ENCODE measurements around the gene SHISAL1. TPM values are rescaled to one million over a fixed set of nuclear protein-coding genes. Genes with fewer than 3 reads are reported as not detected.

The SHISAL1 gene
- polyA plus RNA-seq, 1 donor (not counting 4 experiments of a cell fraction or from before 2014, with no cell fraction given), result 0.24 TPM

GRCh38 chr22:44225091-44225689 lies 87.6 kb downstream of the SHISAL1 start:
- no peaks in the 10 kb centered on the region for H3K36me3 ChIP-seq (ENCODE audit: control insufficient read depth in 2 of 2, extremely low read depth in 1 of 2, insufficient read depth in 2 of 2, low read length in 2 of 2)
- dilution Hi-C loops (cut with MboI; ENCODE audit: extremely low pct_ligation_motif_present, low sequenced_read_pairs), result no loop called here

GRCh38 chr22:44224166-44224565 lies 88.6 kb downstream of the SHISAL1 start:
- H3K9me3 ChIP-seq (ENCODE audit: control insufficient read depth, low read depth, low read length), result peaks cover 4% of the 10 kb centered on the region
- dilution Hi-C loops (cut with MboI; ENCODE audit: extremely low pct_ligation_motif_present, low sequenced_read_pairs), result no loop called here
- no peak overlapping the region for H2AFZ ChIP-seq (ENCODE audit: control insufficient read depth, low read length)
- no peaks in the 10 kb centered on the region for H4K20me1 ChIP-seq (ENCODE audit: control insufficient read depth, extremely low read depth, insufficient read depth, low read length)
- H3K27me3 ChIP-seq (ENCODE audit: control insufficient read depth, extremely low read depth, insufficient read depth, low read length), result peaks cover 19% of the 10 kb centered on the region
- no peak overlapping the region for H3K27ac ChIP-seq (ENCODE audit: control insufficient read depth, insufficient read depth, low read length)
- FAIRE-seq (peak; percentile 79), DNase-seq (ENCODE audit: low read depth, low spot score) (peak; percentile 7)
- no peaks in the 10 kb centered on the region for H3K9me1 ChIP-seq (ENCODE audit: control insufficient read depth, extremely low read depth, insufficient read depth, low read length)
- H3K4me3 ChIP-seq (ENCODE audit: control insufficient read depth in 2 of 3, extremely low read depth in 1 of 3, insufficient read depth in 2 of 3, low read depth in 1 of 3, low read length in 3 of 3), result no peak overlapping the region
- H3K9ac ChIP-seq (ENCODE audit: control insufficient read depth, extremely low read depth, insufficient read depth, low read length), result no peak overlapping the region
- peaks cover 4% of the 10 kb centered on the region for H3K4me1 ChIP-seq (ENCODE audit: control insufficient read depth, extremely low read depth, insufficient read depth, low read length)
- peak overlapping the region; percentile 37 for H3K4me2 ChIP-seq (ENCODE audit: control insufficient read depth, extremely low read depth, insufficient read depth, low read depth, low read length)
- H3K79me2 ChIP-seq (ENCODE audit: control insufficient read depth, insufficient read depth, low read length), result no peaks in the 10 kb centered on the region
- no peak for TF ChIP-seq CTCF (optimal IDR thresholded peaks at IDR 0.05 in 1 of 3, IDR thresholded peaks at IDR 0.05 in 1 of 3, conservative IDR thresholded peaks at IDR 0.05 in 1 of 3; ENCODE audit: extremely low read depth in 1 of 3, insufficient read depth in 2 of 3, low read length in 3 of 3)
- TF ChIP-seq EZH2 (IDR thresholded peaks at IDR 0.05; ENCODE audit: low read length), result no peak
- H3K36me3 ChIP-seq (ENCODE audit: control insufficient read depth in 2 of 2, extremely low read depth in 1 of 2, insufficient read depth in 2 of 2, low read length in 2 of 2), result no peaks in the 10 kb centered on the region

More at GRCh38 chr22:44225091-44225689, 87.6 kb downstream of the SHISAL1 start:
- H3K9me3 ChIP-seq (ENCODE audit: control insufficient read depth, low read depth, low read length), result peaks cover 4% of the 10 kb centered on the region
- H3K9ac ChIP-seq (ENCODE audit: control insufficient read depth, extremely low read depth, insufficient read depth, low read length), result no peak overlapping the region
- no peak for DNase-seq (ENCODE audit: low read depth, low spot score)
- H3K27me3 ChIP-seq (ENCODE audit: control insufficient read depth, extremely low read depth, insufficient read depth, low read length), result peaks cover 14% of the 10 kb centered on the region
- no peak for TF ChIP-seq CTCF (optimal IDR thresholded peaks at IDR 0.05 in 1 of 3, IDR thresholded peaks at IDR 0.05 in 1 of 3, conservative IDR thresholded peaks at IDR 0.05 in 1 of 3; ENCODE audit: extremely low read depth in 1 of 3, insufficient read depth in 2 of 3, low read length in 3 of 3)
- no peak for TF ChIP-seq EZH2 (IDR thresholded peaks at IDR 0.05; ENCODE audit: low read length)
- no peak overlapping the region for H3K27ac ChIP-seq (ENCODE audit: control insufficient read depth, insufficient read depth, low read length)
- H3K79me2 ChIP-seq (ENCODE audit: control insufficient read depth, insufficient read depth, low read length), result no peaks in the 10 kb centered on the region
- FAIRE-seq, result no peak
- no peak overlapping the region for H3K4me3 ChIP-seq (ENCODE audit: control insufficient read depth in 2 of 3, extremely low read depth in 1 of 3, insufficient read depth in 2 of 3, low read depth in 1 of 3, low read length in 3 of 3)
- no peak overlapping the region for H2AFZ ChIP-seq (ENCODE audit: control insufficient read depth, low read length)
- peaks cover 4% of the 10 kb centered on the region for H3K4me1 ChIP-seq (ENCODE audit: control insufficient read depth, extremely low read depth, insufficient read depth, low read length)
- no peaks in the 10 kb centered on the region for H3K9me1 ChIP-seq (ENCODE audit: control insufficient read depth, extremely low read depth, insufficient read depth, low read length)
- H4K20me1 ChIP-seq (ENCODE audit: control insufficient read depth, extremely low read depth, insufficient read depth, low read length), result no peaks in the 10 kb centered on the region
- H3K4me2 ChIP-seq (ENCODE audit: control insufficient read depth, extremely low read depth, insufficient read depth, low read depth, low read length), result no peak overlapping the region
